ENCODE results near the gene GRIK3.

- TF ChIP-seq CTCF (conservative IDR thresholded peaks at IDR 0.05 in 1 of 2, IDR thresholded peaks at IDR 0.05 in 1 of 2; ENCODE audit: extremely low read depth in 1 of 2, insufficient read depth in 1 of 2, low read depth in 1 of 2, low read length in 2 of 2), result no peak
- no peak for TF ChIP-seq EZH2 (IDR thresholded peaks at IDR 0.05; ENCODE audit: borderline replicate concordance, low read length)
Measured at GRCh38 chr1:36942148-36942547, 92.2 kb downstream of the GRIK3 start.
